Measurements from ENCODE around the gene BACH2. TPM values are rescaled to one million over a fixed set of nuclear protein-coding genes. Genes with fewer than 3 reads are reported as not detected.

Gene BACH2
- total RNA-seq, 1 donor, result 3.6 TPM

- no peaks in the 10 kb centered on the region for H3K79me2 ChIP-seq (ENCODE audit: insufficient read depth, low read length)
- no peak for TF ChIP-seq CTCF (IDR thresholded peaks at IDR 0.05; ENCODE audit: extremely low read depth, low read depth, low read length)
- H3K4me1 ChIP-seq (ENCODE audit: insufficient read depth, low read length), result no peaks in the 10 kb centered on the region
- H3K27ac ChIP-seq (ENCODE audit: low read depth, low read length), result no peak overlapping the region
- H4K20me1 ChIP-seq (ENCODE audit: insufficient read depth, low read length), result no peaks in the 10 kb centered on the region
- H3K9me3 ChIP-seq (ENCODE audit: low read depth, low read length), result no peaks in the 10 kb centered on the region
- H3K36me3 ChIP-seq (ENCODE audit: insufficient read depth, low read length), result no peaks in the 10 kb centered on the region
- no peak overlapping the region for H3K4me3 ChIP-seq (ENCODE audit: insufficient read depth, low read length)
- no peak for DNase-seq (ENCODE audit: insufficient read length, low spot score, missing footprints)
- no peak overlapping the region for H3K4me2 ChIP-seq (ENCODE audit: insufficient read depth, low read length)
- peaks cover 44% of the 10 kb centered on the region for H3K27me3 ChIP-seq (ENCODE audit: insufficient read depth, low read length)
- H2AFZ ChIP-seq (ENCODE audit: low read length), result no peak overlapping the region
Measured at GRCh38 chr6:90311569-90311968, 14.9 kb upstream of the BACH2 start.

- H3K9me3 ChIP-seq (ENCODE audit: low read depth, low read length), result no peaks in the 10 kb centered on the region
- no peaks in the 10 kb centered on the region for H3K36me3 ChIP-seq (ENCODE audit: insufficient read depth, low read length)
- H3K4me2 ChIP-seq (ENCODE audit: insufficient read depth, low read length), result no peak overlapping the region
- no peak overlapping the region for H3K27ac ChIP-seq (ENCODE audit: low read depth, low read length)
- H3K79me2 ChIP-seq (ENCODE audit: insufficient read depth, low read length), result no peaks in the 10 kb centered on the region
- H4K20me1 ChIP-seq (ENCODE audit: insufficient read depth, low read length), result no peaks in the 10 kb centered on the region
- peaks cover 59% of the 10 kb centered on the region for H3K27me3 ChIP-seq (ENCODE audit: insufficient read depth, low read length)
- no peaks in the 10 kb centered on the region for H3K4me1 ChIP-seq (ENCODE audit: insufficient read depth, low read length)
- TF ChIP-seq CTCF (IDR thresholded peaks at IDR 0.05; ENCODE audit: extremely low read depth, low read depth, low read length), result no peak
- H2AFZ ChIP-seq (ENCODE audit: low read length), result no peak overlapping the region
- no peak for DNase-seq (ENCODE audit: insufficient read length, low spot score, missing footprints)
- no peak overlapping the region for H3K4me3 ChIP-seq (ENCODE audit: insufficient read depth, low read length)
Measured at GRCh38 chr6:90305800-90306448, 9.3 kb upstream of the BACH2 start.

GRCh38 chr6:90304308-90304707 is 7.7 kb upstream of the BACH2 start:
- Histone ChIP-seq H4K20me1 (ENCODE audit: insufficient read depth, low read length) (no peaks in the 10 kb centered on the region), H3K27me3 (ENCODE audit: insufficient read depth, low read length) (peaks cover 64% of the 10 kb centered on the region), H2AFZ (ENCODE audit: low read length) (no peak overlapping the region), H3K9me3 (ENCODE audit: low read depth, low read length) (no peaks in the 10 kb centered on the region), H3K27ac (ENCODE audit: low read depth, low read length) (no peak overlapping the region), H3K4me2 (ENCODE audit: insufficient read depth, low read length) (no peak overlapping the region), H3K36me3 (ENCODE audit: insufficient read depth, low read length) (no peaks in the 10 kb centered on the region), H3K79me2 (ENCODE audit: insufficient read depth, low read length) (no peaks in the 10 kb centered on the region), H3K4me1 (ENCODE audit: insufficient read depth, low read length) (no peaks in the 10 kb centered on the region), H3K4me3 (ENCODE audit: insufficient read depth, low read length) (no peak overlapping the region)
- DNase-seq (ENCODE audit: insufficient read length, low spot score, missing footprints), result no peak
- no peak for TF ChIP-seq CTCF (IDR thresholded peaks at IDR 0.05; ENCODE audit: extremely low read depth, low read depth, low read length)

- Histone ChIP-seq H2AFZ (ENCODE audit: low read length) (no peak overlapping the region), H3K4me2 (ENCODE audit: insufficient read depth, low read length) (no peak overlapping the region), H3K36me3 (ENCODE audit: insufficient read depth, low read length) (no peaks in the 10 kb centered on the region), H3K9me3 (ENCODE audit: low read depth, low read length) (no peaks in the 10 kb centered on the region), H4K20me1 (ENCODE audit: insufficient read depth, low read length) (no peaks in the 10 kb centered on the region), H3K27me3 (ENCODE audit: insufficient read depth, low read length) (peaks cover 62% of the 10 kb centered on the region), H3K4me3 (ENCODE audit: insufficient read depth, low read length) (no peak overlapping the region), H3K4me1 (ENCODE audit: insufficient read depth, low read length) (no peaks in the 10 kb centered on the region), H3K79me2 (ENCODE audit: insufficient read depth, low read length) (no peaks in the 10 kb centered on the region), H3K27ac (ENCODE audit: low read depth, low read length) (no peak overlapping the region)
- TF ChIP-seq CTCF (IDR thresholded peaks at IDR 0.05; ENCODE audit: extremely low read depth, low read depth, low read length), result no peak
- no peak for DNase-seq (ENCODE audit: insufficient read length, low spot score, missing footprints)
Measured at GRCh38 chr6:90303039-90303438, 6.4 kb upstream of the BACH2 start.
